ENCODE measurements around the gene KANK4.

DNA sequence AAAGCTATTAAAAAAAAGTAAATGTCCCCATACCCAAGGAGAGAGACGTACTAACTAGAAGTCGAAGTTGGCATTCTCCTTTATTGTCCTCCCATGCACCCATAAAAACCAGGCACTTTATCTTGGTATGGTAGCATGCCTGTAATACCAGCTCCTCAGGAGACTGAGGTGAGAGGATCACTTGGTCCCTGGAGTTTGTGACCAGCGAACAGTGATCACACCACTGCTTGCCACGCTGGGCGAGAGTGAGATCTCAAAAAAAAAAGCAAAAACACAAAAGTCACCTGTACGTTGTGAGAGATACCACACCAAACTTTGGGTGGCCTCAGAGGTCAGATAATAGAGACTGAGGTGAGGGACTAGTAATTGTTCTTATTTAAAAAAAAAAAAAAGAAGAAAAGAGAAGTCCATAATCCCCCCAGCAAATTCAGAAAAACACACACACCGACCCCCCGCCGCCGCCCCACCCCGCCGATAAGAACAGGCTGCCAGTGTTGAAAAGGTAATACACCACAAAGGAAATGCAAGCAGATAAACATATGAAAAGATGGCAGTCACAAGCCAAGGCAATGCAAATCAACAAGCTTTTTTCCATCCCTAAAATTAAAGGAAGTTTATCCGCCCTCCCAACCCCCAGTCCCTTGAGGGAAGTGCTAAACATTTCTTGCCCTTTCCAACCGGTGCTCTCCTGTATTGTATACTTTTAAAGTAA, 121.0 kb downstream of the KANK4 start:
- no peak for TF ChIP-seq POLR2A (IDR thresholded peaks at IDR 0.05)
- TF ChIP-seq, protein P1, sequence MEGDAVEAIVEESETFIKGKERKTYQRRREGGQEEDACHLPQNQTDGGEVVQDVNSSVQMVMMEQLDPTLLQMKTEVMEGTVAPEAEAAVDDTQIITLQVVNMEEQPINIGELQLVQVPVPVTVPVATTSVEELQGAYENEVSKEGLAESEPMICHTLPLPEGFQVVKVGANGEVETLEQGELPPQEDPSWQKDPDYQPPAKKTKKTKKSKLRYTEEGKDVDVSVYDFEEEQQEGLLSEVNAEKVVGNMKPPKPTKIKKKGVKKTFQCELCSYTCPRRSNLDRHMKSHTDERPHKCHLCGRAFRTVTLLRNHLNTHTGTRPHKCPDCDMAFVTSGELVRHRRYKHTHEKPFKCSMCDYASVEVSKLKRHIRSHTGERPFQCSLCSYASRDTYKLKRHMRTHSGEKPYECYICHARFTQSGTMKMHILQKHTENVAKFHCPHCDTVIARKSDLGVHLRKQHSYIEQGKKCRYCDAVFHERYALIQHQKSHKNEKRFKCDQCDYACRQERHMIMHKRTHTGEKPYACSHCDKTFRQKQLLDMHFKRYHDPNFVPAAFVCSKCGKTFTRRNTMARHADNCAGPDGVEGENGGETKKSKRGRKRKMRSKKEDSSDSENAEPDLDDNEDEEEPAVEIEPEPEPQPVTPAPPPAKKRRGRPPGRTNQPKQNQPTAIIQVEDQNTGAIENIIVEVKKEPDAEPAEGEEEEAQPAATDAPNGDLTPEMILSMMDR (IDR thresholded peaks at IDR 0.05) = no peak

Data from adrenal gland (tissue), 5 donors.